HG02870 (cell line): Measurements from ENCODE around the gene DDI1.
A peak's percentile ranks its signal among the peaks of the same experiment; 100 is the strongest.

Experiments
- ATAC-seq: cut with Tn5 transposase; IDR thresholded peaks from one replicate; pipeline ENCODE4 v1.9.1; 2021; ENCODE audit warnings: mild to moderate bottlenecking, moderate library complexity; ENCODE audit not compliant: unreplicated experiment

DDI1 gene

GRCh38 chr11:104036588-104036987 lies at the start of gene DDI1:
Gene DDI1 (plus strand): TSS chr11:104036640. CDS start chr11:104036823, 183 bp downstream.
- ATAC-seq, result no peak

GRCh38 chr11:103987629-103988594 lies 48.5 kb upstream of the DDI1 start:
- no peak for ATAC-seq

DNA sequence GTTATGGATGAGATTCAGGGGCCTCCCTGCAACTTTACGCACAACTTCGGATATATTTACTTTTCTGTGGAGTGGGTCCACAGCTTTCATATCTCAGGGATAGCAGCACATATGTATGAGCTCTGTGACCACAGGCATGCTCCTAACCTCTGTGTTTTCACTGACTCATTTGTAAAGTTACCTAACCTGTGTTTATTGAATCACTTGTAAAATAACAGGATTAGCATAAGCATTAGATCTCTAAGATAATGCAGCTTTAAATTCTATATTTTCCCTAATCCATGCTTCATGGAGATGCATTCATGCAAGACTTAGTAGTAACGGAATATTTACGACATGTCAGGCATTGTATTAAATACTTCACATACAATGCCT lies 47.9 kb upstream of the DDI1 start:
- no peak for ATAC-seq

DNA sequence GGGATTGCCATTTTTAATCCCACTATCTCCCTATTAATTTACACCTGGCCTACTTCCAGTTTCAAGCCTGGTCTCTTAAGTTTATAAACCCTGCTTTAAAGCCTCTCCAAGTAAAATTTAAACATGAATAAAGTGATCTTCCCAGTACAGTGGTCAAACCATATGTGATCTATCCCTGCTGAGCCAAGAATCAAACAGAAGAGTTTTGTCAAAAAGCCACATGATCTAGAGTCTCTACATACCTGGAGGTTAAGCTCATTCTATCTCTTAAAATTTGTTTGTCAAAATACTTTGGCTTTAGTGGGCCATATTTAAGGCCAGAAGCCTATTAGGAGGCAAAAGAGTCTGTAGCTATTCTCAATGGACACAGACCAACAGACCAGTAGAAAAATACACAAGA lies 42.9 kb upstream of the DDI1 start:
- ATAC-seq, result no peak

DNA sequence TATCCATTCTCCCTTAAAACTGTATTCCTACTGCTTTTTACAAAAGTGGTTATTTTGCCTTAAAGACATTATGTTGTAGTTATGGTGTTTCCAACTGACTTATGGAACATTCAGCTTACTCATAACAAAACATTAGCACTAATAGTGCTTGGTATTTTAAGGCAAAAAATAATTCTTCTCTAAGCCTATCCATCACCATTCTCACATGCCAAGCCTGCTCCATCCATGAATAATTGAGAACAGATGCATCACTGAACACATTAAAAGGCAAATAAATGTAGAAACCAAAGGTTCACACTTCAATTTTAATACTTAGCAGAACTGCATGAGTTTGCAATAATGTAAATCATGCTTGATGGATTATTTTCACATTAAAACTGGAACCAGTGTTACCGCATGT lies 42.3 kb upstream of the DDI1 start:
- no peak for ATAC-seq

DNA sequence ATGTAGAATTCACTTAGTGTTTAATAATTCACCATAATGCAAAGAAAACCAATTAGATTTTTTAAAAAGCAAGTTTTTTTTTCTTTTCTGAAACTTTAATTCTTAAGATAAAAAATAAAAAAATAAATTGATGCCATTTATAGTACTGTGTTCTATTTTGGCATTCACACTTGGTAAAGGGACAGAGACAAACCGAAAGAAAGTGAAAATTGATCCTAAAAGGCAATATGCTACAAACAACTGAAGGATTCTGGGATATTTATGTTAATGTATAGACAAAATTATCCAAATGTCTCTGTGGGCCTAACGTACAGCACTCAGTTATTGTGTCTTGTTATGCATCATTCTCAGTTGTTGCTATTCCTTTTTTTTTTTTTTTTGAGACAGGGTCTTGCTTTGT lies 41.9 kb upstream of the DDI1 start:
- no peak for ATAC-seq

DNA sequence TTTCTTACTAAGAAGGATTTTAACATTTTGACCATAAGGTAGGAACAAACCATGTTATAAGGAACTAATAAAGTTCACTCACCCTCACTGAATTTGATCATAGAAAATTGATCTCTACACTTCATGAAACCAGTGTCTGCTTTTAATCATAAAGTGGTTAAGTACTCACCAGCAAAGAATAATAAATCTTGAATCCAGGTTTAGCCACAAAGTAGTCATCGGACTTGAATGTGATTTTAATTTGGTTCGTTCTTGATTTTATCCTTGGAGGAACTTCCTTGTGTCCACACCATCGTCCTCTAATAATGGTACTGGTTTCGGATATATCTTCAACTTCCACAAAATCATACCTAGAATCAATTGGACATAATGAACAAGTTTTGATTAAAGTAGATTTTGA lies 40.5 kb upstream of the DDI1 start:
- no peak for ATAC-seq

DNA sequence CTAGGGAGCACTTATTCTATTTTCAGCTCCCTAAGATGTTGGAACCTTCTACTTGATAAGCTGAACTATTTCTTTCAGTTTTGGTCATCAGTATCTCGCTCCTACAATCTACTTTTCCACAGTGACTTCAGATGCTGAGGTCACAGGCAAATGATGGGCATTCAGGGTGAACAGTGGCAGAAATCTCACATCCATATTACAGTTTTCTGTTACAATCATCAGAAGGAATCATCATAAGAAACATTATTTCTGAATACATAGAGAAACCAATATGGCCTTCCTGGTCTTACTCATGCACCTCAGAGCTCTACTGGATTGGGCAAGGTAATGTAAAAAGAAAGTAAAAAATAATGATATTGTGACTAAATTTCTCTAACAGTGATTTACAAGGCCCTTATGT lies 39.4 kb upstream of the DDI1 start:
- ATAC-seq, result peak; percentile 81

DNA sequence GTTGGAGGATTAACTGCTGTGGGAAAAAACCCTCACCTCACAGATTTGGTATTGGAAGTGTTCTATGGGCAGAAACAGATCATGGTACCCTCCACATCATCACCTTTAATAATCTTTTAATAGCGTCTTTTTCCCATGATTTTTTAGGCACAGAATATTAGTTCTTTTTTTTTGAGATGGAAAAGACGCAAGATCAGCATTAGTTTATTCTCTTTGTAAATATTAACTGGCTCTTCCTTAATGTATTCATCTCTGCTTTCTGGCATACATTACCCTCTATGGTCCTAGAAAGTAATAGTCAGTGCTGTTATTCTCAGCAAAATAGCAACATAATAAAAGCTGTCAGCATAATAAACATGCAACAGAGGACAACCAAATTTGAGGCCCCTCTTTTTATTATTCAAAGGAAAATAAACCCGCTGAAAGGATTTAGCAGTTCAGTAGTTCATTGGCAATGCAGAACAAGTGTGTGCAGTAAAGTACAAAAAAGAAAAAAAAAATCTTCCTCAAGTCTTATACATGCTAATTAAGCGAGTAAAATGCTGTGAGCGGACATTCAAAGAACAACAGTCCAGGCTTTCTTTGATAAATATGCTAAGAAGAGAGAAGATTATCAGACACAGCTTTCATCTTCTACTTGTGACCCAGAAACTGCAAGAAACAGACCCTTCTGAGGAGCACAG lies 37.5 kb upstream of the DDI1 start:
- ATAC-seq, result no peak

DNA sequence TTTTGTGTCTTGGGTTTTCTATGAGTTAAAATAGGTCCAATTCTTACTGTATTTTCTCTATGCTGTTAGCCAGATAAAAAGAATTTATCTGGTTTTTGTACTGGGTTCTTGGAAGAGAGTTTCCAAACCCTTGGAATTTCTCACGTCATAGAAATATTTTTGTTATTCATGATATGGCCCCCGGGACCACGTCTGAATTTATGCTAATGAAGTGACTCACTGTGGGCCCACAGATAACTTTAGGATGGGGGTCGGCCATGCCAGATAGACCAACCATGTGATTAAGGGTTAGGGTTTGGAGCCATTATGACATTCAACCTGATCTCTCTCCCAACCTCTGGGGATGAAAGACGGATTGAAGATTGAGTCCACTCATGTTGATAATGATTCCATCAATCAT lies 35.6 kb upstream of the DDI1 start:
- ATAC-seq, result no peak

GRCh38 chr11:104001561-104002056 lies 34.8 kb upstream of the DDI1 start:
- no peak for ATAC-seq

GRCh38 chr11:104003491-104003890 lies 32.9 kb upstream of the DDI1 start:
- ATAC-seq, result no peak

DNA sequence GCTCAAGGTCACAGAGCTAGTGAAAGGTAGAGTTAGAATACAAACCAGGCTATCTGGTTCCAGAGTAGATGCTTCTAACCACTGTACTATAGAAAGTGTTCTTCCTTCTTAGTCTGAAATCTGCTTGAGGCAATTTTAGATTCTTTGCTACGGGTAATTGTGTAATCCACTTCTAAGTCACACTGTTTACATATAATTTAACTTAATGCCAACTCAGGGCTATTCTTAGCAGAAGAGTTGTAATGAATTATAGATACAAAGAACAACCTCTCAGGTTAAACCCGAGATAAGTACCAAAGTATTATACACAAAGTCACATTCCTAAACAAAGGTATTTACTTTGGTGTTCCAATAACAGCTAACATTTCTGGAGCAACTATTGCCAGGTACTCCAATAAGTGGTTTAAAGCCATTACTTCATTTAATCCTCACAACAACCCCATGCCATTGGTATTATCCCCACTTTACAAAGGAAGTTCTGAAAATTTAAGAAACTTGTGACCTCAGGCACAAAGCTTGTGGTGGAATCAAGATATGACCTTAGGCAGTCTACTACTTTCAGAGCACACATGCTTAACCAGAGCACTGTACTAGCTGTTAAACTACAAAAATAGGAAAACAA lies 31.1 kb upstream of the DDI1 start:
- ATAC-seq, result no peak

DNA sequence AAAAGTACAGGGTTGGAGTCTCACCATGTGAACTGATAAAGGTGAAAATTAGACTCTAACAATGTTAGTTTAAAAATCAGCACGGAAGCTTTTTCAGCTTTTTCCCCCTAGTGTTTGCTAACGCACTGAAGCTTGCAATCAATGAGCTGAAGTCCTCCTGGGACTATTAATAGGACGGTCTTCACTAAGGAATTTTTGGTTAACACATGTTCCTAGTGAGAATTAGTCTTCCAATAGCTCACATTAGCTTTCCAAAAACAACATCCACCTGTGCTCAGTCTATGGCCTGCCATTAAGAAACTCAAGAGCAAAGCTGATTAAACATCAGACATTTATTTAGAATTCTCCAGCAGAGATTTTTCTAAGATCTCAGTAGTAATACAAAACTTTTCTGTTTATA lies 26.7 kb upstream of the DDI1 start:
- no peak for ATAC-seq

DNA sequence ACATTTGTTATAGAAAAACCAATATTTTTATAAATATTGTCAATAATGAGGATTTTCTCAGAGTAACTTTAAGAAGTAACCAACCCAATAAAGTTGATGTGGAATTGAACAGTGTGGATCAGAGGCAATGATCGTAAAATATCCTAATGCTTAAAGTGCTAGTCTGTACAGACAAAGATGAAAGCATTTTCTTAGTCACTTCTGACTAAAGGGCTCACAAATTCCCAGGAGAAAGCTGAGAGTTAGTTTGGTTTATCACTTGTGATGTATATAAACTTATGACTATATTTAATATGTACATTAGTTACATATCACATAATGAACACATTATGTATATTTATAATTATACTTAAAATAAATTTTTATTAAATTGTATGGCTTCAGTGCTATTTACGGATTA lies 25.4 kb upstream of the DDI1 start:
- ATAC-seq, result no peak

- peak; percentile 93 for ATAC-seq
These were observed 20.6 kb upstream of the DDI1 start for GRCh38 chr11:104015649-104016415.

DNA sequence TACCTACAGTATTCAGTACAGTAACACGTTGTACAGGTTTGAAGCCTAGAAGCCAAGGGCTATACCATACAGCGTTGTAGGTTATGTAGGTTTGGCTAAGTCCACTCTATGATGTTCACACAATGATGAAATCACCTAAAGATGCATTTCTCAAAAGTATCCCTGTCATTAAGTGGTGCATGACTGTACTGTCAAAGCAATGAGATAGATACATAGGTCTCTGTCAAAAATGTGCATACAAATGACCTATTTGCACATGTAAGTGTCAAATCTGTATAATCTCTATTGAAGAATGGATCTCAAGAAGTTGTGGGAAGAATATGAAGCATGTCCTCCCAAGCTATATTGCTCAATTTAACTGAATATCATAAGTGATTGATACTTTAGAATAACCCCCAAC lies 11.9 kb upstream of the DDI1 start:
- no peak for ATAC-seq

DNA sequence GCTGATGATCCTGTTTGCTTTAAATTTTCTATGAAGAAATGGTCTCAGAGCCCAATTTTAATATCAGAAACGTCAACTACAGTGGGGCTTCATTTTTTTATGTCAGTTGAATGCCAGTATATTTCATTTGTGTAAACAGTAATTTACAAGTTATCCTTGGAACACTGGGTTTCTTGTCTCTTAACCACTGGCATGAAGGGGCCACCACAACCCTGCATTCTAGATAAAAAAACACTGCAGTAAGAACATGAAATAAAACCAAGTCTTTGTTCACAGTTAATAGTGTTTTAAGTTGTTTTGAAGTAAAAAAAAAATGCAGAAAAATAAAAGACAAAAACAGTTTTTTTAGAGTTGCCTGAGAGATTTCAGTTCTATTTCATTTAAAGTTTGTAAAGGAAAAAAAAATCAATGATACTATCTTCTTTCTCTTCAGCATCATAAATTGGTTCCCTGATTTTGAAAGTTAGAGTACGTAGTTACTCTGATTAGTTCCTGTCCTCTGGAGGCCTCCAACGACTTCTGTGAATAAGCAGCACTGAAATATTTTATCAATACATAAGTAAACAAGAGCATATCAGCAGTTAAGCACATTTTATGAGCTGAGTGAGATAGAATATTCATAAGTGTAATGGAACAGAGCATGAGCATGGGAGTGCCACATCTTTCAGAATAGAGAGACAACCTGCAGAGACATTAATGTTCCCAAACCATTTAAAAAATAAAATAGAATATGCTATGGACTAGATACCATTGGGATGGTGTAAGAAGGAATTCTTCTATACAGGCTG lies 7.8 kb upstream of the DDI1 start:
- ATAC-seq, result no peak

DNA sequence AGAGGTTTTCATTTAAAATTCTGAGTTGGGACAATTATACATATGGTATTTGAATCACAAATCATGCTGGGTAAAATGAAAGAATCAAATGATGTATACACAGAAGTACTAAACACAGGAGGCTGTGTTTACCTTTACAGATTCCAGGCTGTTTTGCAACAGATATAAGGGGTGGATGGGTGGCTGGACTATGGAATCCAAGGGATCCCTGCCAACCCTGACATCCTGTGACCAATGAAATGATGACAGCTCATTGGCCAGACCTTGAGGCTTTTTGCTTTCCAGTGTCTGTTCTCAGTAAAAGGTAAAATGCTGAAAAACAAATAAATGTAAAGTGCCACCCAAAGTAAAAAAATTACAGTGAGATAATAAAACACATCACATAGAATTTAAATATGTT lies 3.3 kb upstream of the DDI1 start:
- no peak for ATAC-seq

GRCh38 chr11:104033561-104033960 lies 2.9 kb upstream of the DDI1 start:
- no peak for ATAC-seq
